GM19035 (cell line): ENCODE results near the gene SRPK2.
A peak's percentile ranks its signal among the peaks of the same experiment; 100 is the strongest.
"Not testable (repeated sequence)": the region's sequence is repeated elsewhere in the genome, so short reads cannot be mapped to it uniquely, and the experiment has no call there.

Experiments
- ATAC-seq: cut with Tn5 transposase; IDR thresholded peaks from one replicate; pipeline ENCODE4 v1.9.1; 2021; ENCODE audit not compliant: unreplicated experiment

SRPK2 gene

DNA sequence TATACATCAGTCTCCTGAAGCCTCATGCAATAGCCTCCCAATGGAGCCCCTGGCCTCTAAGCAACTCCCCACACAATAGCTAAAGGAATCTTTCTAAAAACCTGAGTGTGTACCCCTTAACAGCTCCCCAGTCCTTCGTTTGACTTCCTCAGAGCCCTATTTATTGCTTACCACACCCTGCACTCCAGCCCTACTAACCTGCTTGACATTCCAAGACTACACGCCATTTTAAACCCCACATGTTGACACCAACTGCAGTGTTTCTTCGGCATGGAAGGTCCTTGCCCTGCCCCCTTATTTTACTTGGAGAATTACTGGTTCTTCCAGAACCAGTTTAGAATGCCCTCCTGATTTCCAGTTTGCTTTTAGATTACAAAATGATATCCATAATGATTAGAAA lies 10.8 kb downstream of the SRPK2 start:
- no peak for ATAC-seq

DNA sequence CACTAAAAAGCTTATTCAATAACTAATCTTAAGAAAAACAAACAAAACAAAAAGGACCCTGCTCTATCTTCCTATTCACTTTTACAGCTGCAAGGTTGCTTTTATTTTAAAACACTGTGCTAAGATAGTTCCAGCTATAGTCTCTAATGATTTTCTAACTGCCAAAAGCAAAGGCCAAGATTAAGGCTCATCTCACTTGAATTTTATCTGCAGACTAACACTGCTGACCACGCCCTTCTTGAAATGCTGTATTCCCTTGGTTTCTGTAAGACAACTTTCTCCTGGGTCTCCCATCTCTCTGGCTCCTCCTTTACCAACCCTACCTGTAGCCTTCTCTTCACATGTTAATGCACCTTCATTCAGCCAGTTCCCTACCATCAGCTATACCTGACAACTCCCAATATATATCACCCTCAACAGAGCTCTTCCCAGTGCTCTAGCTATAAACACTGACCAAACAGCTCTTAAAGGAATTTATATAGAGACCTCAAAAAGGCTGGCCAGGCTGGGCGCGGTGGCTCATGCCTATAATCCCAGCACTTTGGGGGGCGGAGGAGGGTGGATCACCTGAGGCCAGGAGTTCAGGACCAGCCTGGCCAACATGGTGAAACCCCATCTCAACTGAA lies 11.7 kb downstream of the SRPK2 start:
- no peak for ATAC-seq

DNA sequence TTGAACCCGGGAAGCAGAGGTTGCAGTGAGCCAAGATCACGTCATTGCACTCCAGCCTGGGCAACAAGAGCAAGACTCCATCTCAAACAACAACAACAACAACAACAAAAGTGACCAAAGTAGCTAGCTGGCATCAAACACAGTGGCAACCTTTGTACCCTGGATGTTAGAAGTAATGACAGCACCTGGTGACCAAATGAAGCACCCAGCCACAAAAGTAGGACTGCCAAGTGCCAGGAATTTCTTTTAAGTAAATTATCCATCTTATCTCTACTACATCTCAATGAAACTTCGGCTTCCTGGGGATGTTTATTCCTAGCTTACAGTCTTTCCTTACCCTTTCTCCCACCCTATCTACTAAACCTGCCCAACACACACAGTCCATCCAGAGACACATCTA lies 18.8 kb downstream of the SRPK2 start:
- no peak for ATAC-seq

DNA sequence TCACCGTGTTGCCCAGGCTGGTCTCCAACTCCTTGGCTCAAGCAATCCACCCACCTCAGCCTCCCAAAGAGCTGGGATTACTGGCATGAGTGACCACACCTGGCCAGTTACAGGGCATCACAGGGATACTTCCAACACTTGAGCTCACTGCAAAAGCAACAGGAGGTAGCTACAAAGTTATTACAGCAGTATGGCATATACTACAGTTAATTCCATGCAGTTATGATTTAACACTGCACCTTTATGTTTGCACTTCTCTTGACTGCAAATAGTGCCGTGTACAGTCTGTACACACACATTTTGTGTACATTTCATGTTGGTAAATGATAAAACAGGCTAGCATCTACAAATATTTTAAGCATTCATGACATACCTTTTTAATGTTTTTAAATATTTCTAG lies 21.3 kb downstream of the SRPK2 start:
- ATAC-seq: no peak

DNA sequence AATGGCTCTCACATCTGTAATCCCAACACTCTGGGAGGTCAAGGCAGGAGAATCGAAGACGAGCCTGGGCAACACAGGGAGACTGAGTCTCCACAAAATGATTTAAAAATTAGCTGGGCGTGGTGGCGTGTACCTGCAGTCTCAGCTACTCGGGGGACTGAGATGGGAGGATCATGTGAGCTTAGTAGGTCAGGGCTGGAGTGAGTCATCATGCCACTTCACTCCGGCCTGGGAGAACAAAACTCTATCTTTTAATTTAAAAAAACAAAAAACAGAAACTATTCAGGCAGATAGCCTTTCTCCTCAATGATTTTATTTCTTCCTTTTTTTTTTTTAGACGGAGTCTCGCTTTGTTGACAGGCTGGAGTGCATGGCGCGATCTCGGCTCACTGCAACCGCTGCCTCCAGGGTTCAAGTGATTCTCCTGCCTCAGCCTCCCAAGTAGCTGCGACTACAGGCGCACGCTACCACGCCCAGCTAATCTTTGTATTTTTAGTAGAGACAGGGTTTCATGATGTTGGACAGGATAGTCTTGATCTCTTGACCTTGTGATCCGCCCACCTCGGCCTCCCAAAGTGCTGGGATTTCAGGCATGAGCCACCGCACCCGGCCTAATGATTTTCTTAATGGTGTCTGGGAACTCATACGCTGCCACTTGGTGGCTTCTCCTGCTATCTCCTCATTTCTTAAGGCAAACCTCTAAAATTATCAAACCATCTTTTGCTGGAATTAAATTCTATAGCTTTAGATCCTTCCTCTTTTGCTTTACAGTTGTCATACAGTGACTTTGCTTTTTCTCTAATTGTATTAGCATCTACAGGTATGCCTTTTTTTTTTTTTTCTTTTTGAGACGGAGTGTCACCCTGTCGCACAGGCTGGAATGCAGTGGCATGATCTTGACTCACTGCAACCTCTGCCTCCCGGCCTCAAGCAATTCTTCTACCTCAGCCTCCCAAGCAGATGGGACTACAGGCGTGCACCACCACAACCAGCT lies 22.9 kb downstream of the SRPK2 start:
- no peak for ATAC-seq

DNA sequence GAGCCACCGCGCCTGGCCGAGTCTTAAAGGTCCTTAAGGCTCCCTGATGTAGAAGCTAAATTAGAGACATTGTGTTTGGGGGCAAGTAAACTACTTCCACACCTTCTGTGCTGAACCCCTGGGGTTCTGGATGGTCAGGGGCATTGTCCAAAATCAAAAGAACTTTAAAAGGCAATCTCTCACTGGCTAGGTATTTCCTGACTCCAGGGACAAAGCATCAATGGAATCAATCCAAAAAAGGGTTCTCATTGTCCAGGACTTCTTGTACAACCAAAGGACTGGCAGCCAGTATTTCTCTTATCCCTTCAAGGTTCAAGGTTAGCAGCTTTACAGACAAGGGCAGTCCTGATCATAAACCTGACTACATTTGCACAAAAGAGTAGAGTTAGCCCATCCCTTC lies 24.0 kb downstream of the SRPK2 start:
- ATAC-seq: no peak

DNA sequence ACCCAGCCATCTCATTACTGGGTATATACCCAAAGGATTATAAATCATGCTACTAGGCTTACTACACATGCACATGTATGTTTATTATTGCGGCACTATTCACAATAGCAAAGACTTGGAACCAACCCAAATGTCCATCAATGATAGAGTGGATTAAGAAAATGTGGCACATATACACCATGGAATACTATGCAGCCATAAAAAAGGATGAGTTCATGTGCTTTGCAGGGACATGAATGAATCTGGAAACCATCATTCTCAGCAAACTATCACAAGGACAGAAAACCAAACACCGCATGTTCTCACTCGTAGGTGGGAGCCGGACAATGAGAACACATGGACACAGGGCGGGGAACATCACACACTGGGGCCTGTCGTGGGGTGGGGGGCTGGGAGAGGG lies 25.1 kb downstream of the SRPK2 start:
- not testable (repeated sequence) for ATAC-seq

DNA sequence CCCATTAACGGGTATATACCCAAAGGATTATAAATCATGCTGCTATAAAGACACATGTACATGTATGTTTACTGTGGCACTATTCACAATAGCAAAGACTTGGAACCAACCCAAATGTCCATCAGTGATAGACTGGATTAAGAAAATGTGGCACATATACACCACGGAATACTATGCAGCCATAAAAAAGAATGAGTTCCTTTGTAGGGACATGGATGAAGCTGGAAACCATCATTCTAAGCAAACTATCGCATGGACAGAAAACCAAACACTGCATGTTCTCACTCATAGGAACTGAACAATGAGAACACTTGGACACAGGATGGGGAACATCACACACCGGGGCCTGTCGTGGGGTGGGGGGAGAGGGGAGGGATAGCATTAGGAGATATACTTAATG lies 26.0 kb downstream of the SRPK2 start:
- ATAC-seq: not testable (repeated sequence)

DNA sequence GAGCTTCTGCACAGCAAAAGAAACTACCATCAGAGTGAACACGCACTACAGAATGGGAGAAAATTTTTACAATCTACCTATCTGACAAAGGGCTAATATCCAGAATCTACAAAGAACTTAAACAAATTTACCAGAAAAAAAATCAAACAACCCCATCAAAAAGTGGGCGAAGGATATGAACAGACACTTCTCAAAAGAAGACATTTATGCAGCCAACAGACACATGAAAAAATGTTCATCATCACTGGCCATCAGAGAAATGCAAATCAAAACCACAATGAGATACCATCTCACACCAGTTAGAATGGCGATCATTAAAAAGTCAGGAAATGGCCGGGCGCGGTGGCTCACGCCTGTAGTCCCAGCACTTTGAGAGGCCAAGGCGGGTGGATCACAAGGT lies 26.7 kb downstream of the SRPK2 start:
- not testable (repeated sequence) for ATAC-seq

DNA sequence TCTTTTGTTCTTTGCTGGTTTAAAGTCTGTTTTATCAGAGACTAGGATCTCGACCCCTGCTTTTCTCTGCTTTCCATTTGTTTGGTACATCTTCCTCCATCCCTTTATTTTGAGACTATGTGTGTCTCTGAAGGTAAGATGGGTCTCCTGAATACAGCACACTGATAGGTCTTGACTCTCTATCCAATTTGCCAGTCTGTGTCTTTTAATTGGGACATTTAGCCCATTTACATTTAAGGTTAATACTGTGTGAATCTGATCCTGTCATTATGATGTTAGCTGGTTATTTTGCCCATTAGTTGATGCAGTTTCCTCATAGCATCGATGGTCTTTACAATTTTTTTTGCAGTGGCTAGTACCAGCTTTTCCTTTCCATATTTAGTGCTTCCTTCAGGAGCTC lies 28.6 kb downstream of the SRPK2 start:
- not testable (repeated sequence) for ATAC-seq

DNA sequence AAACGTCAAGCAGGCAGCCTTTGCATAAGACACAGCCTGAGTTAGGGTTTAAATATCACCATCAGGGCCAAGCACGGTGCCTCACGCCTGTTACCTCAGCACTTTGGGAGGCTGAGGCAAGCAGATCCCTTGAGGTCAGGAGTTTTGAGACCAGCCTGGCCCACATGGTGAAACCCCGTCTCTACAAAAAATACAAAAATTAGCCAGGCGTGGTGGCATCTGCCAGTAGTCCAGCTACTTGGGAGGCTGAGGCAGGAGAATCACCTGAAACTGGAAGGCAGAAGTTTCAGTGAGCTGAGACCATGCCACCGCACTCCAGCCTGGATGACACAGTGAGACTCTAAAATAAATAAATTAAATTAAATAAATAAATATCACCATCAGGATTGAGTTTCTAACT lies 33.0 kb downstream of the SRPK2 start:
- no peak for ATAC-seq

DNA sequence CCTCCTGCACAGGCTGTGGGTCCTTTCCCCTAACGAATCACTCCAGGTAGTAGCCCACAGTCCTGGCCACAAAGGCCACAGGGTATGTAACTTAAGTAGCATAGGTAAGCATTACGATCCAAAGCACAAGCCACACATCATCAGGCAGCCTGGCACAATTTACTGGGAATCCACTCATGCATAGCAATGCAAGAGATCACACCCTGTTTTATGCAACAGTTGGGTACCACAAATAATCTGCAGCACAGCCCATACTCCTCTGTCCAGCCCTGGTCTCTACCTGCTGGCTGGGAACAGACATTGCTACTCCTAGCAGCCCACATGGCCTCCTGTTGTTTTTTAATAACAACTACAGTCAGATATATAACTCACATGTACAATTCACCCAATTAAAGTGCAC lies 34.3 kb downstream of the SRPK2 start:
- no peak for ATAC-seq

DNA sequence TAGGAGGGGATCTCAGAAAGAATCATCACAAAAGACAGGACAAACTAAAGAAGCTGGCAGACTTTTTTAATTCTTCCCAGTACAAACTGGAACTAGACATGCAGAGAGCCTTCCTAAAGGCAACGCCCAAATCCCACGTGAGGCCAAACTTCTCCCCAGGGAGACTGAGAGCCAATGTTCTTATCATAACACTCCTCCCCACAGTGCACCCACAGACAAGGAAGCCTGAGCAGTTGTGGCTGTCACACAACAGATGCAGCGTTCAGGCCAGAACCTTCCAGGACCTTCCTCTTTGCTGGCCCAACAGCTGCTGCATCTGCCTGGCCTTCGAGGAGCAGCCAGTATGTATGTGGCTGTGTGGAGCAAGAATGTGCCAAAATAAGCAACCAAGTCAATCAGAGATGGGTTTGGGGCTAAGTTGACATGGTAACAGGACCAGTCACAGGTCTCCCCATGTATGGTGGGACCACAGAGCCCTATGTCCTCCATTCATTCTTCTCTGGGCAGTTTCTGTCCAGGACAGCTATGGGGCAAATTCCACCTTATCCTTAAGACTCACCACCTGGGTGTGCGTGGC lies 34.9 kb downstream of the SRPK2 start:
- ATAC-seq: no peak

DNA sequence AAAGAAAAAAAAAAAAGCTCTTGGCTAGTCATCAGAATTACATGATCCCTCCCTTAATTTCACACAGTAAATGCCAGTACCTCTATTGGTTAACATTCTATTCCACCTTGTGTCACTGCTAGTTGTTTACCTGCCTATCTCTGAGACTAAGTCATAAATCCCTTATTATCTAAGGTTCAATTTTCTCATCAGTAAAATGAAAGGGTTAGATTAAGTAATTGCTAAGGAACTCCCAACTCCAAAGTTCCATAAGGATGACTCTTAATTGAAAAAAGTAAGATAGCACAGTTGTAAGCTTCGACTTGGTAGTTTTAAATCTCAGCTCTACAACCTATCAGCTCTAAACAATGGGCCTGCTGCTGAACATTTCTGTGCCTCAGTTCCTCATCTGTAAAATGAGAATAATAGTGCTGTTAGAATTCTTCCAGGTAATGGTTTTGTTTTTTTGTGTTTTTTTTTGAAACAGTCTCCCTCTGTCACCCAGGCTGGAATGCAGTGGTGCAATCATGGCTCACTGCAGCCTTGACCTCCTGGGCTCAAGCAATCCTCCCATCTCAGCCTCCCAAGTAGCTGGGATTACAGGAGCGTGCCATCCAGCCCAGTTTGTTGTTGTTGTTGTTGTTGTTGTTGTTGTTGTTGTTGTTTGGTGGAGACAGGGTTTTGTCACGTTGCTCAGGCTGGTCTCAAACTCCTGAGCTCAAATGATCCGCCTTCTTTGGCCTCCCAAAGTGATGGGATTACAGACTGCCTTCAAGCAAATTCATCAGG lies 35.6 kb downstream of the SRPK2 start:
- ATAC-seq: no peak

DNA sequence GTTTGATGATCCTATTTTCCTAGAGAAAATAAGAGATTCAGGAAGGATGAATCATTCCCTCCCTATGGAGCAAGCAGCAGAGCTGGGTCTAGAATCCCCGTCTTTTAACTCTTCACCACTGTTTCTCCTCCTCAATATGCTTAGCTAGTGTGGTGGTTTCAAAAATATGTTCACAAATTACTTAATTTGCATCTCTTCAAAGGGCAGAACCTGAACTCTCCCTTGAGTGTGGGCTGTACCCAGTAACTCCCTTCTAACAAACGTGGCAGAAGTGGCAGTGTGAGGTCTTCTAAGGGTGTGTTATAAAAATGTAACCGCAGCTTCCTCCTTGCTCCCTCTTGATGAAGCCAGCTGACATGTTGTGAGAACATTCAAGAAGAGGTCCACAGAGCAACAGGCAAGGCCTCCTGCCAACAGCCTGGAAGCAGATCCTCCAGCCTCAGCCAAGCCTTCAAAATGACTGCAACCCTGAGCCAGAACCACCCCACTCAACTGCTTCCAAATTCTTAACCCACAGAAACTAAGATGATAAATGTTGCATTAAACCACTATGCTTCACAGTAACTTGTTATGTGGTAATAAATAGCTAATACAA lies 36.6 kb downstream of the SRPK2 start:
- ATAC-seq: peak; percentile 91

DNA sequence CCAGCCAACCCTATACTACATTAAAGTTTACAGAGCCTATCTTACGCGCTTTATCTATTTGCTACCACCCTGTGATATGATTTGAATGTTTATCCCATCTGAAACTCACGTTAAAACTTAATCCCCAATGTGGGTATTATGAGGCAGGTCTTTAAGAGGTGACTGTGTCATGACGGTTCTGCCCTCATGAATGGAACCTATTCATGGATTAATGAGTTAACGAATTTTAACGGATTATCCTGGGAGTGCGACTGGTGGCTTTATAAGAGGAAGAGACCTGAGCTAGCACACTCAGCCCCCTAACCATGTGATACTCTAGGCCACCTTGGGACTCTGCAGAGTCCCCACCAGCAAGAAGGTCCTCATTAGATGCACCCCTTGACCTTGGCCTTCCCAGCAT lies 37.8 kb downstream of the SRPK2 start:
- ATAC-seq: no peak

DNA sequence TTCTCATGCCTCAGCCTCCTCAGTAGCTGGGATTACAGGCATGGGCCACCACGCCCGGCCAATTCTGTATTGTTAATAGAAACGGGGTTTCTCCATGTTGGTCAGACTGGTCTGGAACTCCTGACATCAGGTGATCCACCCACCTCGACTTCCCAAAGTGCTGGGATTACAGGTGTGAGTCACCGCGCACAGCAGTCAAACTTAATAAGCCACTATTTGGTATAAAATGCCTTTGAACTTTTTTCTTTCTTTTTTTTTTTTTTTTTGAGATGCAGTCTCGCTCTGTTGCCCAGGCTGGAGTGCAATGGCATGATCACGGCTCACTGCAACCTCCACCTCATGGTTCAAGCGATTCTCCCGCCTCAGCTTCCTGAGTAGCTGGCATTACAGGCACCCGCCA lies 40.5 kb downstream of the SRPK2 start:
- not testable (repeated sequence) for ATAC-seq

DNA sequence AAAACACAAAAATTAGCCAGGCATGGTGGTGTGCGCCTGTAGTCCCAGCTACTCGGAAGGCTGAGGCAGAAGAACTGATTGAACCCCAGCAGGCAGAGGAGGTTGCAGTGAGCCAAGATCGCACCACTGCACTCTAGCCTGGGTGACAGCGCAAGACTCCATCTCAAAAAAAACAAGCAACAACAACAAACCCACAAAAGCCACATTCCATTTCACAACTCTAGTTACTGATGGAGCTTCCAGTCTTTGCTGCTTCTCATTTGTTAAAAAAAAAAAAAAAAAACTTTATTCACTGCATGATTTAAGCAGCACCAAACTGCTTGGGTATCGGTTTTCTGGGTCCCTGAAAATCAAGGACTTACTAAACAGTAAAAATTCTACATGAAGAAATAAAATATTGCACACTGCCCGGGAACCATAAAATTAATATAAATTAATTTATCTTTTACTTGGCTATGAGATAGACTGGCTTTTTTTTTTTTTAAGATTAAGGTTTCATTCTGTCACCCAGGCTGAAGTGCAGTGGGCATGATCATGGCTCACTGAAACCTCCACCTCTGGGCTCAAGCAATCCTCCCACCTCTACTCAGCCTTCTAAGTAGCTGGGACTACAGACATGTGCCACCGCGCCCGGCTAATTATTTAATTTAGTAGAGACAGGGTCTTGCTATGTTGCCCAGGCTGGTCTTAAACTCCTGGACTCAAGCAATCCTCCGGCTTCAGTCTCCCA lies 42.0 kb downstream of the SRPK2 start:
- no peak for ATAC-seq

DNA sequence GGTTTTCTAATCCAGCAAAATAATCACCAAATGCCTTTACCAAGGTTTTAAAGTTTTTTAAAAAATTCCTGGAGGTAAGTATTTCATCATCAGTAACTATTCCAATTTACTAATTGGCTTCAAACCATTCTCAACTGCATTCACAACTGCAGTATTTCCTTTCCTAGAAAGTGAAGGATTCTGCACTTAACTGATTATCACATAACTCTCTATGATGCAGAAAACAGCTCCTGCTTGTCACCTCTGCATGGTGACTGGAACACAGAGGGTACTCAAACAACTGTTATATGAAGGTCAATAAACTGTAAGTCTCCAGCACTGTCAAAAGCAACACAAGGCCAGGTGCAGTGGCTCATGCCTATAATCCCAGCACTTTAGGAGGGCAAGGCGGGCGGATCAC lies 42.6 kb downstream of the SRPK2 start:
- ATAC-seq: no peak

DNA sequence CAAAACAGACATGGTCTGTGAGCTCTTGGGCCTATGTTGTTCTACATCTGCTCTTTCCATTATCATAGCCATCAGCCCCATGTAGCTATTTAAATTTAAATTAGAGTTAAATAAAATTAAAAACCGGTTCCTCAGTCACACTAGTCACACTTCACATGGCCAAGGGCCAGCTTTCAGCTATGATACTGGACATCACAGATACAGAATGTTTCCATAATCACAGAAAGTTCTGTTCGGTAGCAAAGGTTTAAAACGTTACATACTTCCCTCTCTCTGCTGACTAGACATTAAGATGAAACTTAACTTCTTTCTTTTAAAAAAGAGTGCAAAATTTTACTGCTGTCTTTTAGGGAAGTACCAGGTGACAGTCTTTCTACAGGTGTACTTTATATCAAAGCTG lies 43.0 kb downstream of the SRPK2 start:
- no peak for ATAC-seq
